B cell (primary cell): ENCODE measurements around the gene SH3RF3. TPM values are rescaled to one million over a fixed set of nuclear protein-coding genes. Genes with fewer than 3 reads are reported as not detected.

Experiments used
- ATAC-seq: fragments of 200-7000 bp; cut with Tn5 transposase; one replicate; pipeline ENCODE4 v1.10.0; 2021; ENCODE audit warnings: low read depth, mild to moderate bottlenecking, moderate number of reproducible peaks, moderate library complexity
- CTCF ChIA-PET: fragments of 350-600 bp; sonication (Branson Sonifier 250); formaldehyde crosslinking; loops from one replicate; lab custom pipeline; 2021; ENCODE audit warnings: antibody characterized with exemption, inconsistent platforms; lab: Charles Lee
- POLR2A ChIA-PET: fragments of 350-600 bp; sonication (Branson Sonifier 250); formaldehyde crosslinking; loops from one replicate; lab custom pipeline; 2021; ENCODE audit warnings: antibody characterized with exemption; lab: Charles Lee
- DNase-seq: peaks from one replicate; pipeline ENCODE4 v3.0.0; 2013
- H2AFZ ChIP-seq: 2 replicates; pipeline ENCODE4 v1.6.1; 2012; ENCODE audit warnings: mild to moderate bottlenecking, low read depth, low read length; ENCODE audit not compliant: insufficient read depth, poor library complexity, severe bottlenecking
- H3K27ac ChIP-seq, 2 donors: 1 replicate in 1 of 2; 2 replicates in 1 of 2; pipeline ENCODE4 v1.5.1; 2012 to 2013; ENCODE audit warnings: low read length in 2 of 2, mild to moderate bottlenecking in 2 of 2, moderate library complexity in 1 of 2
- H3K27me3 ChIP-seq, 4 experiments: fragments of 200-600 bp in 1 of 4; sonication (generic) in 1 of 4; replicated peaks in 1 of 4; 1 replicate in 2 of 4; 2 replicates in 2 of 4; pipeline versions ENCODE4 v1.6.1 to v1.7.0; 2013 to 2016; ENCODE audit warnings: low read length in 3 of 4, mild to moderate bottlenecking in 2 of 4, mixed read lengths in 1 of 4, moderate library complexity in 1 of 4; ENCODE audit not compliant: insufficient read depth in 4 of 4, control insufficient read depth in 3 of 4; ENCODE audit errors: control extremely low read depth in 1 of 4
- H3K36me3 ChIP-seq, 2 experiments: replicated peaks in 1 of 2; 1 replicate in 1 of 2; 2 replicates in 1 of 2; pipeline versions ENCODE4 v1.6.1 to v1.7.1; 2013; ENCODE audit warnings: low read length in 1 of 2; ENCODE audit not compliant: insufficient read depth in 2 of 2, control insufficient read depth in 1 of 2; ENCODE audit errors: control extremely low read depth in 1 of 2, extremely low read depth in 1 of 2
- H3K4me1 ChIP-seq, 2 donors: fragments of 200-600 bp in 1 of 2; sonication (generic) in 1 of 2; 1 replicate in 1 of 2; 2 replicates in 1 of 2; pipeline versions ENCODE4 v1.5.1 to v1.6.1; 2013 to 2017; ENCODE audit warnings: low read length in 2 of 2; ENCODE audit not compliant: control insufficient read depth in 2 of 2, insufficient read depth in 2 of 2
- H3K4me2 ChIP-seq: replicated peaks from 2 replicates; pipeline ENCODE3; 2012; ENCODE audit warnings: mild to moderate bottlenecking, low read depth, low read length; ENCODE audit not compliant: poor library complexity, severe bottlenecking
- H3K4me3 ChIP-seq, 5 experiments: fragments of 200-600 bp in 1 of 5; sonication (generic) in 1 of 5; 1 replicate in 3 of 5; 2 replicates in 2 of 5; pipeline versions ENCODE4 v1.5.1 to v1.7.0; 2011 to 2016; ENCODE audit warnings: low read length in 4 of 5, mild to moderate bottlenecking in 4 of 5, low read depth in 2 of 5, control low read depth in 1 of 5, moderate library complexity in 1 of 5; ENCODE audit not compliant: insufficient read depth in 1 of 5; ENCODE audit errors: control extremely low read depth in 1 of 5, extremely low read depth in 1 of 5
- H3K79me2 ChIP-seq: fragments of 200-600 bp; sonication (generic); one replicate; pipeline ENCODE4 v1.6.0; 2016; ENCODE audit warnings: low read length; ENCODE audit not compliant: control insufficient read depth, insufficient read depth
- H3K9ac ChIP-seq: fragments of 200-600 bp; sonication (generic); 2 replicates; pipeline ENCODE4 v1.6.1; 2017; ENCODE audit warnings: mild to moderate bottlenecking, low read length, moderate library complexity
- H3K9me3 ChIP-seq, 3 donors: one replicate each; pipeline versions ENCODE4 v1.6.1 to v1.7.1; 2013; ENCODE audit warnings: low read length in 2 of 3; ENCODE audit not compliant: control insufficient read depth in 2 of 3, insufficient read depth in 1 of 3; ENCODE audit errors: control extremely low read depth in 1 of 3
- H4K20me1 ChIP-seq: 2 replicates; pipeline ENCODE4 v1.6.0; 2012; ENCODE audit warnings: mild to moderate bottlenecking, low read length; ENCODE audit not compliant: insufficient read depth, control insufficient read depth, poor library complexity, severe bottlenecking
- H3K27ac Mint-ChIP-seq: one replicate; pipeline ENCODE4 v1.8.0; 2021; ENCODE audit warnings: mixed read lengths
- H3K27me3 Mint-ChIP-seq: one replicate; pipeline ENCODE4 v1.8.0; 2021; ENCODE audit warnings: mixed read lengths
- H3K4me1 Mint-ChIP-seq: one replicate; pipeline ENCODE4 v1.8.0; 2021; ENCODE audit warnings: mixed read lengths
- H3K4me3 Mint-ChIP-seq: one replicate; pipeline ENCODE4 v1.8.0; 2021; ENCODE audit warnings: mixed read lengths
- H3K9me3 Mint-ChIP-seq: one replicate; pipeline ENCODE4 v1.8.0; 2022; ENCODE audit warnings: mixed read lengths; ENCODE audit not compliant: insufficient read depth
- CTCF ChIP-seq: fragments of 200-600 bp; IDR thresholded peaks from one replicate; pipeline ENCODE4 v1.8.0; 2022; ENCODE audit warnings: antibody characterized with exemption, mild to moderate bottlenecking
- EZH2 ChIP-seq: IDR thresholded peaks from 2 replicates; pipeline ENCODE4 v1.6.1; 2012; ENCODE audit warnings: borderline replicate concordance, low read depth, mild to moderate bottlenecking, moderate library complexity, low read length; ENCODE audit not compliant: insufficient read depth, poor library complexity, severe bottlenecking
- WGBS: methylation state at CpG from one replicate; pipeline ENCODE4 v1.1.5; 2013; ENCODE audit warnings: missing lambda C conversion rate; ENCODE audit not compliant: insufficient coverage; 5-methylcytosine and 5-hydroxymethylcytosine counted together
- intact Hi-C: fragments of 100-400 bp; cut with micrococcal nuclease; formaldehyde crosslinking; loops from one replicate; pipeline ENCODE4 v1.10.0; 2022
- polyA plus RNA-seq: library from polyadenylated mRNA; depleted of rRNA; stranded (reverse); fragments of >200 nt; gene quantifications from 2 replicates; pipeline ENCODE4 v1.2.3, GENCODE V29; 2012
- total RNA-seq, 2 donors: library from RNA; stranded (reverse); fragments of 120-200 nt in 1 of 2; gene quantifications; 1 replicate in 1 of 2; 2 replicates in 1 of 2; pipeline versions ENCODE4 v1.2.3 to v1.2.4, GENCODE V29; 2013 to 2022

Gene SH3RF3
- total and polyA plus RNA-seq, 2 donors (not counting 1 experiment from before 2014, with no cell fraction given), result 0.07 to 1.2 TPM

- Histone ChIP-seq H2AFZ (no peak overlapping the region), H3K4me3 (no peak overlapping the region), H3K36me3 (no peaks in the 10 kb centered on the region), H3K79me2 (no peaks in the 10 kb centered on the region), H3K4me2 (no peak overlapping the region), H3K27ac (no peak overlapping the region), H4K20me1 (no peaks in the 10 kb centered on the region), H3K9me3 (peaks cover 0 to 10% (median 0%) of the 10 kb centered on the region in 3 donors), H3K4me1 (peaks cover 7 to 9% of the 10 kb centered on the region in 2 donors), H3K9ac (no peak overlapping the region), H3K27me3 (no peaks in the 10 kb centered on the region)
- DNase-seq (no peak), ATAC-seq (no peak)
- H3K4me3 Mint-ChIP-seq, result no peak overlapping the region
- H3K9me3 Mint-ChIP-seq, result no peaks in the 10 kb centered on the region
- H3K27me3 Mint-ChIP-seq, result peaks cover 12% of the 10 kb centered on the region
- intact Hi-C loops, result no loop called here
- H3K27ac Mint-ChIP-seq, result no peak overlapping the region
- peaks cover 14% of the 10 kb centered on the region for H3K4me1 Mint-ChIP-seq
- POLR2A ChIA-PET, result no interaction called here
- TF ChIP-seq CTCF (no peak), EZH2 (no peak)
- CTCF ChIA-PET, result no interaction called here
- 57% methylated on average over 1 of the region's 1 CpG for WGBS
Measured at GRCh38 chr2:109207176-109207575, 78.2 kb downstream of the SH3RF3 start.

DNA sequence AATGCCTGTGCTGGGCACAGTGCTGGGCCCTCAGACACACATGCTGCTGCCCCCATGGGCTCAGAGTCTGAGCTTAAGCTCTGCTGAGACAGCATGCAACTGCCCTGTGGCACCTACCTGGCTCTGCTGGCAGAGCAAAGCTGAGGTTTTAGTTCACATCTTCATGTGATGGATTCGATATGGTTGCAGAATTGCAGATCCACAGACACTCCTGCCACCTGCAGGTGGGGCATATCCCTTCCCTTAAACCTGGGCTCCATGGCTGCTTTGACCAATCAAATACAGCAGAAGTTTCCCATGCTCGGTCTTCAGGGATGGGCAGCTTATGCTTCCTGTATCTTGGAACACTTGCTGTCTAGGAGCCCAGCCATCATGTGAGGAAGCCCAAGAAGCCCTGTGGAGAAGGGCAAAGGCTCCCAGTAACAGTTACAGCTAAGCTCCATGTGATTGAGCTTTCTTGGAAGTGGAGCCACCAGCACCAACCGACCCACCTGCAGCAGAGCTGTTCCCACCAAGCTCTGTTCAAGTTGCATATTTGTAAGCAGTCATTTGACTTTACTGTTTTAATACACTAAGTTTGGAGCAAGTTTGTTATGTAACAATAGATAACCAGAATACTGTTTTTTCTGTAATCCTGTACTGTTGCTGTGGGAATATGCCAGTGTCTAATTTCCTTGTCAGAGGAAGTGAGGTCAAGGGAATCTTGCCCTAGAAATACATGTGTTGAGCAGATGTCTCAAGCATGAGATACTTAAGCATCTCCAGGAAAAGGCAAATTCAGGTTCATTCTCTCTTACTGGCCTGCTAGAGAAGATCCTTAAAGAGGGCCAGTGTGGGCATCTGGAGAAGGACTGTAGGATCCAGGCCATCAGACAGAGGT lies 79.3 kb downstream of the SH3RF3 start:
- peaks cover 17% of the 10 kb centered on the region for H3K27me3 Mint-ChIP-seq
- CTCF ChIA-PET, result no interaction called here

More for the DNA sequence above, 79.3 kb downstream of the SH3RF3 start:
- Histone ChIP-seq H4K20me1 (no peaks in the 10 kb centered on the region), H3K27ac (no peak overlapping the region), H3K27me3 (no peaks in the 10 kb centered on the region), H3K9ac (no peak overlapping the region), H3K4me1 (peaks cover 8 to 9% of the 10 kb centered on the region in 2 donors), H2AFZ (no peak overlapping the region), H3K4me2 (no peak overlapping the region), H3K79me2 (no peaks in the 10 kb centered on the region), H3K36me3 (no peaks in the 10 kb centered on the region), H3K9me3 (peaks cover 0 to 10% (median 0%) of the 10 kb centered on the region in 3 donors), H3K4me3 (no peak overlapping the region)
- ATAC-seq, result no peak
- no peaks in the 10 kb centered on the region for H3K9me3 Mint-ChIP-seq
- H3K27ac Mint-ChIP-seq, result no peak overlapping the region
- intact Hi-C loops, result no loop called here
- H3K4me1 Mint-ChIP-seq, result peaks cover 22% of the 10 kb centered on the region
- TF ChIP-seq EZH2 (no peak), CTCF (no peak)
- 92% methylated on average over 2 of the region's 3 CpGs for WGBS
- no peak for DNase-seq
- no peak overlapping the region for H3K4me3 Mint-ChIP-seq
- POLR2A ChIA-PET, result no interaction called here
